HepG2 (cell line): ENCODE measurements around the gene DNAJB11. TPM values are rescaled to one million over a fixed set of nuclear protein-coding genes. Genes with fewer than 3 reads are reported as not detected.

Source experiments
- ATF7 ChIP-seq, 2 experiments: fragments of 450-650 bp in 1 of 2; sonication (generic) in 1 of 2; formaldehyde crosslinking in 1 of 2; IDR thresholded peaks; 2 replicates each; pipeline versions ENCODE4 v1.4.0 to v1.6.1; 2016 to 2020; ENCODE audit warnings: antibody characterized with exemption in 1 of 2, mild to moderate bottlenecking in 1 of 2, missing genetic modification reagents in 1 of 2
- DNMT1 ChIP-seq: sonication (generic); formaldehyde crosslinking; IDR thresholded peaks from 2 replicates; pipeline ENCODE4 v1.5.1; 2020; ENCODE audit warnings: mild to moderate bottlenecking, missing genetic modification reagents
- JUND ChIP-seq: sonication (generic); formaldehyde crosslinking; IDR thresholded peaks from 2 replicates; pipeline ENCODE4 v1.8.0; 2022; ENCODE audit warnings: mild to moderate bottlenecking, missing genetic modification reagents
- KAT8 ChIP-seq: IDR thresholded peaks from 2 replicates; pipeline ENCODE4 v1.6.1; 2016; ENCODE audit warnings: missing genetic modification reagents, missing compliant biosample characterization
- KMT2A ChIP-seq: sonication (generic); formaldehyde crosslinking; IDR thresholded peaks from 2 replicates; pipeline ENCODE4 v1.4.0; 2020; ENCODE audit warnings: missing genetic modification reagents
- MATR3 ChIP-seq: sonication (generic); formaldehyde crosslinking; IDR thresholded peaks from 2 replicates; pipeline ENCODE4 v1.4.0; 2020; ENCODE audit warnings: missing genetic modification reagents
- MYNN ChIP-seq: sonication (generic); formaldehyde crosslinking; IDR thresholded peaks from 2 replicates; pipeline ENCODE4 v1.4.0; 2020; ENCODE audit warnings: mild to moderate bottlenecking, low read depth, missing genetic modification reagents
- NCOA1 ChIP-seq: sonication (generic); formaldehyde crosslinking; IDR thresholded peaks from 2 replicates; pipeline ENCODE4 v1.9.0; 2021; ENCODE audit warnings: missing genetic modification reagents
- NR2F1 ChIP-seq, 2 experiments: fragments of 450-650 bp in 1 of 2; formaldehyde crosslinking in 1 of 2; IDR thresholded peaks; 2 replicates each; pipeline versions ENCODE4 v1.5.0 to v1.6.1; 2016 to 2020; ENCODE audit warnings: mild to moderate bottlenecking in 1 of 2, missing compliant biosample characterization in 1 of 2, missing genetic modification reagents in 1 of 2, moderate library complexity in 1 of 2
- RFX5 ChIP-seq: IDR thresholded peaks from 2 replicates; pipeline ENCODE4 v1.6.1; 2011; ENCODE audit warnings: low read depth, low read length, improper control_type of control experiment
- SNAPC2 ChIP-seq: sonication (generic); formaldehyde crosslinking; IDR thresholded peaks from 2 replicates; pipeline ENCODE4 v1.8.1; 2022; ENCODE audit warnings: mild to moderate bottlenecking, missing genetic modification reagents
- SRF ChIP-seq: IDR thresholded peaks from 2 replicates; pipeline ENCODE4 v1.6.1; 2011; ENCODE audit warnings: mild to moderate bottlenecking, low read depth, low read length, moderate library complexity
- ZNF207 ChIP-seq: fragments of 450-650 bp; IDR thresholded peaks from 2 replicates; pipeline ENCODE4 v1.6.1; 2016; ENCODE audit warnings: antibody characterized with exemption, borderline replicate concordance
- ZNF33A ChIP-seq: sonication (generic); formaldehyde crosslinking; IDR thresholded peaks from 2 replicates; pipeline ENCODE4 v1.5.1; 2020; ENCODE audit warnings: missing genetic modification reagents, mild to moderate bottlenecking, moderate library complexity, borderline replicate concordance
- ZNF382 ChIP-seq: sonication (generic); formaldehyde crosslinking; IDR thresholded peaks from 2 replicates; pipeline ENCODE4 v1.5.0; 2020; ENCODE audit warnings: missing genetic modification reagents, mild to moderate bottlenecking, borderline replicate concordance
- ZNF383 ChIP-seq: sonication (generic); formaldehyde crosslinking; IDR thresholded peaks from 2 replicates; pipeline ENCODE4 v1.4.0; 2020; ENCODE audit warnings: missing genetic modification reagents, mild to moderate bottlenecking, borderline replicate concordance
- ZNF562 ChIP-seq: sonication (generic); formaldehyde crosslinking; IDR thresholded peaks from 2 replicates; pipeline ENCODE4 v1.8.0; 2022; ENCODE audit warnings: missing genetic modification reagents, borderline replicate concordance
- ZNF605 ChIP-seq: sonication (generic); formaldehyde crosslinking; IDR thresholded peaks from 2 replicates; pipeline ENCODE4 v1.8.0; 2022; ENCODE audit warnings: mild to moderate bottlenecking, missing genetic modification reagents
- ZNF660 ChIP-seq: sonication (generic); formaldehyde crosslinking; IDR thresholded peaks from 2 replicates; pipeline ENCODE4 v1.5.1; 2020; ENCODE audit warnings: mild to moderate bottlenecking, low read depth, missing genetic modification reagents, borderline replicate concordance
- polyA plus RNA-seq, 8 experiments: library from polyadenylated mRNA; depleted of rRNA in 3 of 8; stranded (reverse) in 7 of 8; unstranded in 1 of 8; fragments of >200 nt; fragmentation: Illumina TruSeq in 4 of 8; extraction: Trizol in 4 of 8; gene quantifications; 2 replicates each; pipeline versions ENCODE4 v1.2.1 to v1.2.3, GENCODE V29; 2011 to 2016; ENCODE audit warnings: low read depth in 4 of 8, missing spikeins in 1 of 8, mixed read lengths in 1 of 8; ENCODE audit not compliant: insufficient read depth in 1 of 8
- total RNA-seq, 5 experiments: library from RNA; depleted of rRNA; stranded (reverse); fragments of >200 nt; fragmentation: Illumina TruSeq; extraction: Trizol; gene quantifications; 2 replicates each; pipeline ENCODE4 v1.2.3, GENCODE V29; 2016; ENCODE audit warnings: low read depth in 1 of 5
- TF ChIP-seq, protein P1 (sequence below): fragments of 450-650 bp; IDR thresholded peaks from 2 replicates; pipeline ENCODE4 v1.6.1; 2017
- TF ChIP-seq, protein P2 (sequence below): sonication (generic); formaldehyde crosslinking; IDR thresholded peaks from 2 replicates; pipeline ENCODE4 v1.4.0; 2020; ENCODE audit warnings: missing genetic modification reagents
- TF ChIP-seq, protein P3 (sequence below): sonication (generic); formaldehyde crosslinking; IDR thresholded peaks from 2 replicates; pipeline ENCODE4 v1.5.0; 2020; ENCODE audit warnings: mild to moderate bottlenecking, missing genetic modification reagents
- TF ChIP-seq, protein P4 (sequence below): sonication (generic); formaldehyde crosslinking; IDR thresholded peaks from 2 replicates; pipeline ENCODE4 v1.5.1; 2020; ENCODE audit warnings: missing genetic modification reagents, mild to moderate bottlenecking, borderline replicate concordance

The DNAJB11 gene
- total and polyA plus RNA-seq, 2 of the 13 experiments (the other 11 are each of a cell fraction or from before 2014, with no cell fraction given) = 41.0 to 132 TPM

DNA sequence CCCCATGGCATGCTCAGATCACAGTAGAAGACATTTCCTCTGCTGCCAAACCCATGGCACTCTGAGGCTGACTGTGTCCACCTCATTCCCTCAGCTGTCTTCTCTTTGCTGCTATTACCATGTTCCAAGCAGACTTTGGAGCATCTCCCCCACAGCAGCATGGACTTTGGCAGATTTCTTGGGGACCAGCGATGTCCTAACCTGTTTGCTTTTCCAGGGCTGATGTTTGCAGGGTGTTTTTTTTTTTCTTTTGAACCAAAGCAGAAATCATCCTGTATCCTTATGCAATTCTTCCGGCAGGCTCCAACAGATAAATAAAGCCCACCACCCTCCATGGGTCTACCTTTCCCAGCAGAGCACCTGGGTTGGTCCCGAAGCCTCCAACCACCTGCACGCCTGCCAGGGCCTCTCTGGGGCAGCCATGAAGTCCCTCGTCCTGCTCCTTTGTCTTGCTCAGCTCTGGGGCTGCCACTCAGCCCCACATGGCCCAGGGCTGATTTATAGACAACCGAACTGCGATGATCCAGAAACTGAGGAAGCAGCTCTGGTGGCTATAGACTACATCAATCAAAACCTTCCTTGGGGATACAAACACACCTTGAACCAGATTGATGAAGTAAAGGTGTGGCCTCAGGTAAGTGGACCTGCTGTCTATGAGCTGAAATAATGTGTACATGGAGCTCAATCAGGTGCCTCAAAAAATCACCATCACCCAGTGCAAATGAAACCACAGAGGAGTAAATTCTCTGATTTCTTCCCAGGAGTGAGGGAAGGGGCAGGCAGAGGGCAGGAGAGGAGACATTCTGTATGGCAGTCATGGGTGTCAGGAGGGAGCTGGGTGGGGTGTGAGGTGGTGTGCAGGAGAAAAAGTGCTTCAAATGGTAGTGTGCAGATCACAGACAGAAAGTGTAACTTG lies 42.5 kb downstream of the DNAJB11 start, which contains the start of gene AHSG (continued):
- TF ChIP-seq SRF (peak; percentile 60; the same call in 1 of the 2 replicates), MYNN (CRISPR knock-in tag) (no peak), RFX5 (no peak), ATF7 (IDR thresholded peaks at IDR 0.05) (peak; percentile 40; the same call in 1 of the 2 replicates), ATF7 (CRISPR knock-in tag; IDR thresholded peaks at IDR 0.05) (peak; percentile 87), NR2F1 (CRISPR knock-in tag; IDR thresholded peaks at IDR 0.05) (no peak), ZNF562 (no peak; the same call in 1 of the 2 replicates), DNMT1 (CRISPR knock-in tag) (no peak), ZNF207 (no peak), MATR3 (CRISPR knock-in tag) (no peak), KAT8 (CRISPR knock-in tag) (peak; percentile 89), ZNF605 (peak; percentile 94), ZNF660 (CRISPR knock-in tag) (no peak), JUND (CRISPR knock-in tag) (peak; percentile 61), ZNF382 (CRISPR knock-in tag) (no peak), SNAPC2 (CRISPR knock-in tag) (peak; percentile 74; the same call in 1 of the 2 replicates), ZNF33A (0 out of 2 replicates have a peak, but pooled peaks have one; percentile 74), ZNF383 (CRISPR knock-in tag) (no peak), KMT2A (CRISPR knock-in tag) (no peak), NCOA1 (CRISPR knock-in tag) (peak; percentile 92; the same call in 1 of the 2 replicates)
- TF ChIP-seq, protein P1, sequence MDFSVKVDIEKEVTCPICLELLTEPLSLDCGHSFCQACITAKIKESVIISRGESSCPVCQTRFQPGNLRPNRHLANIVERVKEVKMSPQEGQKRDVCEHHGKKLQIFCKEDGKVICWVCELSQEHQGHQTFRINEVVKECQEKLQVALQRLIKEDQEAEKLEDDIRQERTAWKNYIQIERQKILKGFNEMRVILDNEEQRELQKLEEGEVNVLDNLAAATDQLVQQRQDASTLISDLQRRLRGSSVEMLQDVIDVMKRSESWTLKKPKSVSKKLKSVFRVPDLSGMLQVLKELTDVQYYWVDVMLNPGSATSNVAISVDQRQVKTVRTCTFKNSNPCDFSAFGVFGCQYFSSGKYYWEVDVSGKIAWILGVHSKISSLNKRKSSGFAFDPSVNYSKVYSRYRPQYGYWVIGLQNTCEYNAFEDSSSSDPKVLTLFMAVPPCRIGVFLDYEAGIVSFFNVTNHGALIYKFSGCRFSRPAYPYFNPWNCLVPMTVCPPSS = no peak
- TF ChIP-seq, protein P2, sequence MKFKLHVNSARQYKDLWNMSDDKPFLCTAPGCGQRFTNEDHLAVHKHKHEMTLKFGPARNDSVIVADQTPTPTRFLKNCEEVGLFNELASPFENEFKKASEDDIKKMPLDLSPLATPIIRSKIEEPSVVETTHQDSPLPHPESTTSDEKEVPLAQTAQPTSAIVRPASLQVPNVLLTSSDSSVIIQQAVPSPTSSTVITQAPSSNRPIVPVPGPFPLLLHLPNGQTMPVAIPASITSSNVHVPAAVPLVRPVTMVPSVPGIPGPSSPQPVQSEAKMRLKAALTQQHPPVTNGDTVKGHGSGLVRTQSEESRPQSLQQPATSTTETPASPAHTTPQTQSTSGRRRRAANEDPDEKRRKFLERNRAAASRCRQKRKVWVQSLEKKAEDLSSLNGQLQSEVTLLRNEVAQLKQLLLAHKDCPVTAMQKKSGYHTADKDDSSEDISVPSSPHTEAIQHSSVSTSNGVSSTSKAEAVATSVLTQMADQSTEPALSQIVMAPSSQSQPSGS (CRISPR knock-in tag) = peak; percentile 89; the same call in 1 of the 2 replicates
- TF ChIP-seq, protein P3, sequence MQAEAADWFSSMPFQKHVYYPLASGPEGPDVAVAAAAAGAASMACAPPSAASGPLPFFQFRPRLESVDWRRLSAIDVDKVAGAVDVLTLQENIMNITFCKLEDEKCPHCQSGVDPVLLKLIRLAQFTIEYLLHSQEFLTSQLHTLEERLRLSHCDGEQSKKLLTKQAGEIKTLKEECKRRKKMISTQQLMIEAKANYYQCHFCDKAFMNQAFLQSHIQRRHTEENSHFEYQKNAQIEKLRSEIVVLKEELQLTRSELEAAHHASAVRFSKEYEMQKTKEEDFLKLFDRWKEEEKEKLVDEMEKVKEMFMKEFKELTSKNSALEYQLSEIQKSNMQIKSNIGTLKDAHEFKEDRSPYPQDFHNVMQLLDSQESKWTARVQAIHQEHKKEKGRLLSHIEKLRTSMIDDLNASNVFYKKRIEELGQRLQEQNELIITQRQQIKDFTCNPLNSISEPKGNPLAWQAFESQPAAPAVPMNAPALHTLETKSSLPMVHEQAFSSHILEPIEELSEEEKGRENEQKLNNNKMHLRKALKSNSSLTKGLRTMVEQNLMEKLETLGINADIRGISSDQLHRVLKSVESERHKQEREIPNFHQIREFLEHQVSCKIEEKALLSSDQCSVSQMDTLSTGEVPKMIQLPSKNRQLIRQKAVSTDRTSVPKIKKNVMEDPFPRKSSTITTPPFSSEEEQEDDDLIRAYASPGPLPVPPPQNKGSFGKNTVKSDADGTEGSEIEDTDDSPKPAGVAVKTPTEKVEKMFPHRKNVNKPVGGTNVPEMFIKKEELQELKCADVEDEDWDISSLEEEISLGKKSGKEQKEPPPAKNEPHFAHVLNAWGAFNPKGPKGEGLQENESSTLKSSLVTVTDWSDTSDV (CRISPR knock-in tag) = no peak; the same call in 1 of the 2 replicates
- TF ChIP-seq, protein P4, sequence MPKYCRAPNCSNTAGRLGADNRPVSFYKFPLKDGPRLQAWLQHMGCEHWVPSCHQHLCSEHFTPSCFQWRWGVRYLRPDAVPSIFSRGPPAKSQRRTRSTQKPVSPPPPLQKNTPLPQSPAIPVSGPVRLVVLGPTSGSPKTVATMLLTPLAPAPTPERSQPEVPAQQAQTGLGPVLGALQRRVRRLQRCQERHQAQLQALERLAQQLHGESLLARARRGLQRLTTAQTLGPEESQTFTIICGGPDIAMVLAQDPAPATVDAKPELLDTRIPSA (CRISPR knock-in tag) = no peak; the same call in 1 of the 2 replicates
